ENCODE measurements around the gene LRPPRC.

Gene LRPPRC

DNA sequence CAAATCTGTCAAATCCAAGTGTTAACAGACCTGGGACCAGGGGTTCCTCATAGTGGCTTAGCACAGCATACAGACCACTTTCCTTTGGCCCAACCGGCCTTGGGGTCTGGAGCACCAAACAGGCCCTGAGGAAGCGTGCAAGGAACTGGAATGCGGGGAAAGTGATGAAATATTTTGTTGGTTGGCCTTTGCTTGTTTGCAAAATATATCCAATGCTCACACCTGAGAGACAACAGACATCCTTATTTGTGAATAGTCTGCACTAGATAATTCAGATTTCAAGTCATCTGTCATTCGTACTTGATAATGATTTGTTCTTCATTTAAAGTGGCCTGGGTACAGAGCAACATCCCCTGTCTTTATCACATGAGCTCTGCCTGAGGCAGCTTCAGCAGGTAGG, 113.5 kb downstream of the LRPPRC start:
- TF ChIP-seq, protein P1, sequence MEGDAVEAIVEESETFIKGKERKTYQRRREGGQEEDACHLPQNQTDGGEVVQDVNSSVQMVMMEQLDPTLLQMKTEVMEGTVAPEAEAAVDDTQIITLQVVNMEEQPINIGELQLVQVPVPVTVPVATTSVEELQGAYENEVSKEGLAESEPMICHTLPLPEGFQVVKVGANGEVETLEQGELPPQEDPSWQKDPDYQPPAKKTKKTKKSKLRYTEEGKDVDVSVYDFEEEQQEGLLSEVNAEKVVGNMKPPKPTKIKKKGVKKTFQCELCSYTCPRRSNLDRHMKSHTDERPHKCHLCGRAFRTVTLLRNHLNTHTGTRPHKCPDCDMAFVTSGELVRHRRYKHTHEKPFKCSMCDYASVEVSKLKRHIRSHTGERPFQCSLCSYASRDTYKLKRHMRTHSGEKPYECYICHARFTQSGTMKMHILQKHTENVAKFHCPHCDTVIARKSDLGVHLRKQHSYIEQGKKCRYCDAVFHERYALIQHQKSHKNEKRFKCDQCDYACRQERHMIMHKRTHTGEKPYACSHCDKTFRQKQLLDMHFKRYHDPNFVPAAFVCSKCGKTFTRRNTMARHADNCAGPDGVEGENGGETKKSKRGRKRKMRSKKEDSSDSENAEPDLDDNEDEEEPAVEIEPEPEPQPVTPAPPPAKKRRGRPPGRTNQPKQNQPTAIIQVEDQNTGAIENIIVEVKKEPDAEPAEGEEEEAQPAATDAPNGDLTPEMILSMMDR (IDR thresholded peaks at IDR 0.05; ENCODE audit: extremely low read depth, missing control alignments), result no peak
- DNase-seq (ENCODE audit: low spot score), result no peak

DNA sequence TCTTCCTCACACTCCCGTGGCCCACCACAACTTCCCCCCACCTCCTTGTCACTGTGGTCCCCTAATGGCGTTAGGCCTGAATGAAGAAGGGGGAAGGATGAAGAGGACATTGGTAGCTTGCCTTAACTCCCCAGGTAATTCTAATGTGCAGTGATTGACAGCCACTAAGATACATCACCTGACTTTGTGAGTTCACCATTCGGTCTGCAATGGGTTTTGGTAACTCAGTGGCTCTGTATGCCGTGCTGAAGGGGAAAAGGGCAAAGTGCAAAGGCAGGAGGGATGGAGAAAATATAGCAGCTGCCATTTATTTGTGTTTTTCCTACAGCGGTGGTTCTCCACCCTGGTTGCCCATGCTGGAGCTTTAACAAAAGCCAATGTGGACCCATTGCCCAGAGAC, 114.8 kb downstream of the LRPPRC start:
- no peak for DNase-seq (ENCODE audit: low spot score)
- TF ChIP-seq, protein P1 (IDR thresholded peaks at IDR 0.05; ENCODE audit: extremely low read depth, missing control alignments), result no peak

DNA sequence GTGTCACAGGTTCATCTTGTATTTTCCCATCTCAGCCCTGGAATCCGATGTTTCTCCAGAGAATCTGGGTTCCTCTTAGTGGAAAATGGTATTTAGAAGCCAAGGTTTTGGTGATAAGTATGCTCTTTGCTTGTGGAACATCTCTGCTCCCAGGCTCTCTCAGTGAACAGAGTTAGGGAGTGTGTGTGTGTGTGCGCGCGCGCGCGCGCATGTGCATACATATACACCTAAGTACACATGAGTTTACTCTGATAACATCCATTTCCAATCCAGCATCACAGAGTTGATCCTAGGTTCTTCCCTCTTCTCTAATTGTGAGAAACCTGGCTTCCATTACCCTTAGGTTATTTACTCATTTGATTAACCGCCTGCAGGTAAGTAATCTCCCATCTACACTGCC, 115.3 kb downstream of the LRPPRC start:
- no peak for DNase-seq (ENCODE audit: low spot score)
- TF ChIP-seq, protein P1 (IDR thresholded peaks at IDR 0.05; ENCODE audit: extremely low read depth, missing control alignments), result no peak

DNA sequence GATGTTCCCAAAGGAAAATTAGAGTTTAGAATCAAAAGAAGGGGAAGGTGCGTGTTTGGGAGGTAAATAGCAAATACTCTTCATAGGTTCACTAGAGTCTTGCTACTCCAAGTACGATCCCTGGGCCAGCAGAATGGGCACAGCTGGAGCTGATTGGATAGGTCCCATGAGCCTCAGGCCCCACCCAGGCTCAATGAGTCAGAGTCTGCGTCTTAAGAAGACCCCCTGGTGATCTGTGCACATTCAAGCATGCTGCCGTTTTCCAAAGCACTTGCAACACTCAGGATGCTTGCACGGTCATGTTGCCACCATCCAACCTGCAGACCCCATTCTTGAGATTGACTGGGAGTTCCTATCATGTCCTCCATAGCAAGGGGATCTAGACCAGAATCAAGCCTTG, 116.5 kb downstream of the LRPPRC start:
- TF ChIP-seq, protein P1 (IDR thresholded peaks at IDR 0.05; ENCODE audit: extremely low read depth, missing control alignments), result no peak
- DNase-seq (ENCODE audit: low spot score), result no peak

DNA sequence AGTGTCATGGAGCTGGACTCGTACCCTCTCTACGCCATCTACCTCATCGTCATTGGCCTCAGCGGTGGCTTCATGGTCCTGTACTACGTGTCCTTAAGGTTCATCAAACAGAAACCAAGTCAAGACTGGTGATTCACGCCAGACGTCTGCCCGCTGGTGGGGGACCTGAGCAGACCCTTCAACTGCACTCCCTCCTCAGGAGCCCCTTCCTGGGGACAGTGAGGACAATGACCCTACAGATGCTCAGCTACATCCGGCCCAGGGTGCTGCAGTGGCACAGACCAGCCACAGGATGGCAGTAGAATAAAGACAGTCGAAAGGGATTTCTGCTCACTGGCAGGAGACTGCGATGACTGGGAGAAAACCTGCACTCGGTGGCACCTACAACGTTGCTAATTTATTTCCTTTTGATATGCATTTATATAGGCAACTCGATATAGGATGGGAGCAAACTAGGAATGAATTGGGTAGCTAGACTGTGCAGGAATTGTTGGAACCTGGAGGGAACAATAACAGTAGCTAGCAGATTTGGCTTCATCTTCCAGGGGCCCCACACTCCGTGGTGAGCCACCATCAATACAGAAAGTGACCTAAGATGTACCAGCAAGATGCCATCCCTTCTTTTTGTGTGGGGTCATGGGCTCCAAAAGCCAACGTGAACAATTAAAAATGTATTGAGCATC, 117.9 kb downstream of the LRPPRC start:
- DNase-seq (ENCODE audit: low spot score), result peak; percentile 75

DNA sequence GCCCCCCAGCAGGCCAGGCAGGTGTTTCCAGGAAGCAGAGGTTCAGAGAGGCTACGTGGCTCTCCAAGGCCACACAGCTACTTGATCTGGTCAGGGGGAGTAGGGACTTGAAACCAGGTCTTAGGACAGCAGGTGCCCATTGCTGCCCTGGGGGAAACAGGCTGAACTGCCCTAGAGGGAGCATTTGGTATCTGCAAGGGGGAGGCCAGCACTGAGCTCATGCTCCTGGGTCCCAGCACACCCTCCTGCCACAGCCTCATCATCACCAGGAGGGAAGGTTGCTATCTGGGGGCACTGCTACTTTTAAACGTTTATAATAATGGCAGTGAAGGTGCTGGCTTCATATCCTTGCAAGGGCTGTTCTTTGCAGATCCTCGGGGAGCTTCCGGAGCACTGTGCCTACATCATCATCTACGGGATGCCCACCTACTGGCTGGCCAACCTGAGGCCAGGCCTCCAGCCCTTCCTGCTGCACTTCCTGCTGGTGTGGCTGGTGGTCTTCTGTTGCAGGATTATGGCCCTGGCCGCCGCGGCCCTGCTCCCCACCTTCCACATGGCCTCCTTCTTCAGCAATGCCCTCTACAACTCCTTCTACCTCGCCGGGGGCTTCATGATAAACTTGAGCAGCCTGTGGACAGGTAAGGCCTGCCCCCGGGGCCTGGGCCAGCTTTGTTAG, 120.9 kb downstream of the LRPPRC start:
- DNase-seq (ENCODE audit: low spot score), result no peak
- TF ChIP-seq, protein P1 (IDR thresholded peaks at IDR 0.05; ENCODE audit: extremely low read depth, missing control alignments), result no peak

More for the DNA sequence above, 117.9 kb downstream of the LRPPRC start:
- TF ChIP-seq, protein P1 (IDR thresholded peaks at IDR 0.05; ENCODE audit: extremely low read depth, missing control alignments), result peak; percentile 92

DNA sequence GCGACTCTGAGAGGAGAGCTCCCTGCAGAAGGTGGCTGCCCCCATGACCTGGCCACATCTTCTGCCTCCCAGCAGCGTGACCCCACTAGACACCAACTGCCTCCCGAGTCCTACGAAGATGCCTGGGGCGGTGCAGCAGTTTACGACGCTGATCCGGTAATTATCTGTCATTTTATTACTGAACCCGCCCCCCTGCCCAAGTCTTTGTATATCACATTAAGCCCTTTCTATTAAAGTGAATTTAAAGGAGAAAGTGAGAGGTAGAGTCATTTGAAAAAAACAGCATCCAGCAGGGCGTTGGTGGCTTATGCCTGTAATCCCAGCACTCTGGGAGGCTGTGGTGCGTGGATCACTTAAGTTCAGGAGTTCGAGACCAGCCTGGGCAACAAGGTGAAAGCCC, 123.6 kb downstream of the LRPPRC start:
- DNase-seq (ENCODE audit: low spot score), result no peak
- TF ChIP-seq, protein P1 (IDR thresholded peaks at IDR 0.05; ENCODE audit: extremely low read depth, missing control alignments), result no peak
